HG03097 (cell line): ENCODE data around the gene ARHGAP11A.

Source experiments
- ATAC-seq: cut with Tn5 transposase; IDR thresholded peaks from one replicate; pipeline ENCODE4 v1.9.1; 2021; ENCODE audit not compliant: unreplicated experiment, low FRiP score

ARHGAP11A gene

DNA sequence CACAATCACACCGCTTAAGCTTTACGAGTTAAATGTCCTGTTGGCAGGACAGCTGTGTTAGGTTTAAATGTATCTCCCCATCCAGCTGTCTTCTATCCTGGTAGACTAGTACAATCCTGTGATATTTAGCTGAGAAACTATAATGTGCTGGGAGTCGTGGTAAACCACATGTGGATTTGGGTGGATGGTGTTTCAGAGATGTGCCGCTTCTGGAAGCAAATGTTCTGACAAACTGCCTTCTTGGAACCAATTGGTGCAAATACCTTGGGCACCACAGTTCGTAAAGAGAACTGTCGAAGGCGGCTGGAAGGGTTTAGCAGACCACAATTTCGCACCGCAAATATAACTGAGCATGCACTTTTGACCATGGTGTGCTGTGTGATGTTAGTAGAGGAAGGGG lies 41.2 kb downstream of the ARHGAP11A start:
- no peak for ATAC-seq

DNA sequence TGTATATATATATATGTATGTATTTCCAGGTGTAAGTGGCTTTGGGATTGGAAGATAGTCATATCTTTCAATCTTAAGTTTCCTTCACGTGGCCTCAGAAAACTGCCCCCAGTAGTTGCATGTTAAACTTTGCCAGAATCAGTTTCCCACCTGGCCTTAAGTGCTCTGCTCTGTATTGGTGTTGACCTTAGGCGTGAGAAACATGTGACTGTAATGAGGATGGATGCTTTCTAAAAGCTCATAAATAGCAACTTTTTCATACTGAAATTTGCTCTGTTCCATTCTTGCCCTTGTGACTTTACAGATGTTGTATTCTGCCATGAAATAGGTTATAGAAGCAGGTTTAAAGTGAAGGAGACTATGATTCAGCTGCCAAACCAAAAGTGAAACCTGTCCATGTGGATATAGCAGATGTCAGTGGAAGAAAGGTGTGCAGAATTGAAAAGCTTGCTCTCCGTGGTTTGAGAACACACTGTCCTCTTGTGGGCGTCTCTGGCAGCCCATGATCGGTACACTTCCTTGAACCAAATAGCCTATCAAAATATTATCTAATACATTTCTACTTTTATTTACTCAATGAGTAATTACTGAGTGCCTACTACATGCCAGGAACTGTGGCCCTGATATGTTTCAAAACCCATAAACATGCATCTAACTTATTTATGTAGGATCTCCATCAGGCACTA lies 42.0 kb downstream of the ARHGAP11A start:
- no peak for ATAC-seq

DNA sequence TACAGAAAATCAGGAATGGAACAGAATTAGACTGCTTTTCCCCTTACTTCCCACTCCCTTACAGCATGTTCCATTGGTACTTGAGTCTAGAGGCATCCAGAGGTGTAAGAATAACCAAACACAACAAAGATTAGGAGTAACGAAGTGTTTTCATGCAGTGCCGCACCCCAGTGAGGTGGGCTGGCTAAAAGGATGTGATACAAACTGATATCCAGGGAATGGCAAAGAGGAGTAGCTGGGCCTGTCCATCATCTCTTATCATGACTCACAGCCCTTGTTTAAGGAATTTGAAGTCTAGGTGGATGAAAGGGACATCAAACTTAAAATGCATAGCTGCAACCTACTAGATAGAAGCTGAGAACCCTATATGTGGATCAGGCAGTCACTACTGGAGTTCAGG lies 42.6 kb downstream of the ARHGAP11A start:
- no peak for ATAC-seq

DNA sequence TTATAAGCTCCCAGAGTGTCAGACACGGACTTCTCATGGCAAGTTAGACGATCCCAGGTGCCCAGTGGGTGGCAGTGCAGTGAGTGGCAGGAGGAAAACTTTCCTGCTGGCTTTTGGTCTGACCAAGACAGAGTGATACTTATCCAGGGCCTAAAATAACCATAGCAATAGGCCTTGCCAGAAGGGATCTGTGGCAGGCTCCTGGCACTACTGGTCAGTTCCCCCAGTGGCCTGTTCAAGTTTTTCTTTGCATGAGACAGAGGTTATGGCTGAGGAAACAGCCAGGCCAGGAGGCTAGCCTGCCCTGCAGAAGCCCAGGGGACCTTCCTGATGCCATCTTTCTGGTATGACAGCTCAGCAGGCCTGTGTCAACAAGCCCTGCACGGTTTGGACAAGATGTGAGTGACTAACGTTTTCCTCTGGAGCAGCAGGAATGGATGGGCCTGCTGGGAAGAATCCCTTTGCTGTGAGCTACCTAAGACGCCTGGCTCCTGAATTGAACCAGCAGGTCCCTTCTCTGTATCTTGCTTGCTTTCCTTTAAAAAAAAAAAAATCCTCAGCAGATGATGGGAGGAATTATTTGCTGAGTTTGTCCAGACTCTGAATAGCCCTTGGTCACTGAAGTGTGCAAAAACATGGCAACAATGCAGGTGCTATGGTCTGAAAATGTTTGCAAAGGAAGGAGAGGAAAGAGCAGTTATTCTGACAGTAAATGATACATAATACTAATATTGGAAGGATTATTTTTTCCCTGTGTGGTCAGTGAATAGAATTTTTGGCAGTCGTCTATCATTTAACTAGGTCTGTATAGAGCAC lies 44.2 kb downstream of the ARHGAP11A start:
- no peak for ATAC-seq

DNA sequence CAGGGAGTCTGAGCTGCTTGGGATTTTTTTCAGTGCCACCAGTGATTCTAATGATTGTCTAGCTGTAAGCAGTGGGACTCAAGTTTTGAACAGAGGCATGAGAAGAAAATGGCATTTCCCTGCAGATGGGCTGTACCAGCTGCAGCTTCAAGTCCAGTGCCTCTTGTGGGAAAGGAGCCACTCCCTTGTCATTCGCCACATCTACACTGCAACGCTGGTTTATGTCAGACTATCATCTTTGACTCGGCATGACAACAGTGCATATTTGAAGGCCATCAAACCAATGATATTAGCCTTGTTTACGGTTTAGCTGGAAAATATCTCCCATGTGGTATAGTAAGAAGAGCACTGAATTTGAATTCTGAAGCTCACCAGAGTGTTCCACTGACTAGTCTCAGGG lies 48.4 kb downstream of the ARHGAP11A start:
- ATAC-seq: no peak

DNA sequence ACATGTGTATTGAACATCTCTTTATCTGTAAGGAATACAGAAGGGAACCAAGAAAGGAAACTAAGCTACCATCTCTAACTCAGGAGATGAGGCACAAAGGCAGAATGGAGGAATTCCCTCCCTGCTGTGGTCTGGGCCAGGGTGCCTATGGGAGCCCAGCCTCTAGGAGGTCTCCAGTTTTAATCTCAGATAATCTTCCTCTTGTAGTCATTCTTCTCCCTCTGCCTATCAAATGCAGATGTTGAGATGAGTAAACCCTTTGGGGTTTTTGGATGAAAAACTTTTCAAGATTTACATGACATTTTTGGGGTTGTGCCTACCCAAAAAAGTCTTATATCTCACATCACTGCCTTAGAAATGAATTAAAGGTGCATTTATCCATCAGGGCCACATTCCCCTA lies 49.5 kb downstream of the ARHGAP11A start:
- no peak for ATAC-seq

DNA sequence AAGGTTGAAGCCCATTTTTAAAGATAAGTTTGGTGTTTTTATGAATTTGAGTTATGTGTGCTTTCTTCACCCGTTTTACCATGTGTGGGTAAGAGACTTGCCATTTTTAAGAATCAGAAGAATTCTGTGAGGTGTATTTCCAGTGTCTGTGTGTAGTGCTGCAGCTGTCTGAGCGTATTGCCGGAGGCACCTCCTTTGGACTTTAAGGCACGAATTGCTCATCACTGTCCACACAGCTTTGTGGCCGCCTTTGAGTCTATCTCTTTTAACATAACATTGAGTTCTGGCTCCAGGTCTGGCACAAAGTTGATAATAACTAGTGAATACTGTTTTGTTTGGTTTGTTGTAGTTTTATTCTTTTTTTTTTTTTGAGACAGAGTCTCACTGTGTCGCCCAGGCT lies 52.0 kb downstream of the ARHGAP11A start:
- no peak for ATAC-seq

DNA sequence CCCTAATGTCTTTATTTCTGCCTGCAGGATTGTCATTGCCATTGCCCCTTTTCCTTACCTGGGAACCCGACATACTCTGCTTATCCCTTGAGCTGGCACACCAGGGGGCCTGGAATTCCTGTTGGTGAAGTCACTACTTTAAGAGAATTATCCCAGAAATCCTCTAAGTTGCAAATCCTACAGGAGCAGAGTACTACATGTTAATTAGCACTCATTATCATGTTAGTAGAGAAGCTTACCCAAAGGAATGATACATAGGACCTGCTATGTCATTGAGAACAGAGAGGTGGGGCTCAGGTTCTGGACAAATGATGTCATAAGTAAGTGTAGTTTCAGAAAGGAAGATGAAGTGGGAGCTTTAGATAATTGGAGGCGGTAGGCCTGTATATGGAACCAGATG lies 53.6 kb downstream of the ARHGAP11A start:
- no peak for ATAC-seq

DNA sequence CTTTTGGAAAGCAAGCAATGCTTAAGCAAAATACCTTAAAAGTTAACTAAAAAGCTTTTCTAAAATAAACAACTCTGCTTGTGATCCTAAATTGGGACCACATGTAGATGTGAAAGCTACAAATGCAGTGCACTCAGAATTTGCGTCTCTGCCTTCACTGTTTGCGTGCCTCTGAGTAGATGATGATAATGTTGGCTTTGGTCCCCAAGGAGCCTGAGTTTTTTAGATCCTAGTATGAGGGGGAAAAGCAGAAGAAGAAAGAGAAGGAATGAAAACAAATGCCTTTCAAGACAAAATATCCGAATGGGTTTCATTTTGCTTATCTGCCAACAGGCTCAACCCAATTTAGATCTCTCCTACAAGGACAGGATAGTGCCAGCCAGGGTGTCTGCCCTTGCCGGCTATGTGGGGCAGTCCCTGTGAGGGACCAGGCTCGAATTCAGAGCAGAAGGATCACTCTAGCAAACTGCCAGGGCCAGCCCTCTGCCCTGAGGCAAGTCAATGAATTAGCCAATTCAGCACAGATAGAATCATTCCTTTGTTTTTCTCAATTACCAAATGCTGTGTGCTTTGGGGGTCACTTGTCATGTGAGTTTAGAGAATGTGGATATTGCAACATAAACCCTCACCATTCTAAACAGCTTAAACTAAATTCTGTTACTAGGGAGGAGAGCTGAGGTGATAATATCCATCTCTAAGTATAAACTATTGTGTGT lies 54.8 kb downstream of the ARHGAP11A start:
- no peak for ATAC-seq

DNA sequence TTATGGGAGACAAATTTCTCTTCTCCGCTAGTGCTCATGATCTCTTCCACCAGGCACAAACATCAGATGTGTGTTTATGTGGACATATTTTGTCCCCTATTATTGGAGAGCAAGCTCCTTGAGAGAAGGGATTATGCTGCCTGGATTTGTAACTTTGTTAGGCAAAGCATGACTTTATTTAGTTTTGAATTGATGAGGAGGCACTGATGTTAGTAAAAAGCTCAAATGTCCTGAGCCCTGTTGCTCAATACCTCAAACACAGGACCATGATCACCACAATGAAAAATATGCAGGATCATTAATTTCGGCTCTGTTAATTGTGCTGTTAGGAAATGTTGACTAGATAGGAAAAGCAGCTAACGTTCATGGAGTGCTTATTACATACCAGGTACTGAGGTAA lies 55.3 kb downstream of the ARHGAP11A start:
- ATAC-seq: no peak

DNA sequence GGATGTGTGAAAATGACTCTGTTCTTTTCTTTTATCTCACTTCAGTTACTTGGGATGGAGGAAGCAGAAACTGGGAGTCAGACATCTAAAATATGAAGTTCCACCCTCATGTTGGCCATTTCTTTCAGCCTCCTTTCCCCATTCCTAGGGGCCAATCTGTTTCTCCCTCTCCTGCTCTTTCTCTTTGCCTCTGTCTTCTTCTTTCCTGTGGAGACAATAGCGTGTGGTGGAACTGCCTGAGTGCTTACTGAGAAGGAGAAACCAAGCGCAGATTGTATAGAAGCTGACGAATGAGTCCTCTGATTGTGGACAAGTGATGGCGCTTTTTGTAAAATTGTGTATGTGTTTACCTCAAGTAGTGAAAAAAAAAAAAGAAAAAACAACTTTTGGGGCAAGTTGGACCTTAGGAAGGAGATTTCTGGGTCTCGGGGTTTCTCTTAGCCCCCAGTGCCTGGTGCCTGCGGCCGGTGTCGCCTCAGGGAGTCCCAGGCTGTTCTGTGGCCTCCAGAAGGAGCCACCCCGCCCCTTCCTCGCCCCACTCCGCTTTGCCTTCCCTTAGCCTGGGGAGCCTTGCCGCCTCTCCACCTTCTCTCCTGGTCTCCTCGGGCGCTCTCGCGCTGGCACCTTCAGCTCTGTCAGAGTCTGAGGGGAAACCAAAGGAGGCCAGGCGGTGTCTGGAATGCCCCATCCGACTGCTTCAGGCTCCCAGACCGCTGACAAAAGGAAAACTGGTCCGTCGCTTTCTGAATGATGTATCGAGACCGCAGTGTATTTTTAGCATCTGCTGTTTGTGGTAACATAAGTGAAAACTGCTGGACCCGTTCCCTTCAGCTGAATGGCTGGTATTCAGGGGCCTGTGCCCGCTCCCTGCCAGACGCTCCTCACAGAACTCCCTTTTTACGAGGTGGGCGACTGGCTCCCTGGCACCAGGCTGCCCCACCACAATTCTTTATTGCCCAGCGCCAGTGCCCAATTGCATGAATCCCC lies 56.3 kb downstream of the ARHGAP11A start:
- ATAC-seq: no peak

DNA sequence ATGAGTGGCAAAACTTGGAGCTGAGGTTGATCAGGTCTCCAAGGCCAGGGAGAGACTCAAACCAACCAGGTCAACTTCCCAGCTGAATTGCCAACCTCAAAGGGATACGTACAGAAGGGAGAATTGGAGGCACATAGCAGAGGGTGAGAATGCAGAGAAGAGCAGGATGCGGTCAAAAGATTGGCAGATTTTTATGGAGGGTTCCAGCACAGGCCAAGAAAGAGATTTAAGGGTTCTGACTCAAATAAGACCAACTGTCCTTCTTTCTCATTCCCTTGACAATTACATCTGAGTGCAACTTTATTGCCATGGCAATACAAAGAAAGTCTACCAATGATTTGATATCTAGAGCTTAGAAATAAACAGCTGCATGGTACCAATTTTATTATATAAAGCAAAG lies 59.4 kb downstream of the ARHGAP11A start:
- ATAC-seq: no peak

DNA sequence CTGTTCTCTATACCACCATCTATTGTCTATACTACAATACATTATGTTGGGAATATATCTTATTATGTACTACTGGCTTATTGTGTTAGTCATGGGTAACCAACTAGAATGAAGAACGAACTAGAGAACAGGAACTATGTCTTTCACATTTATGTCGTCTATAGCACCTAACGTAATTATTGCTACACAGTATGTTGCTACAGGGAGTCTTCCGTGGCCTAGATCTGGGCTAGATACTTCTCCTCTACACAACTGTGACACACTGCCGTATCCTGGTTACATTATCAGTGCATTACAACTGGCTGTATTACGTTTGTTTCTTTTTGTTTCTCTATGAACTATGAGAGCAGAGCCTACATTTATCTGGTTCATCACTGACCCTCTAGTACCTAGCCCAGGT lies 60.2 kb downstream of the ARHGAP11A start:
- ATAC-seq: no peak

DNA sequence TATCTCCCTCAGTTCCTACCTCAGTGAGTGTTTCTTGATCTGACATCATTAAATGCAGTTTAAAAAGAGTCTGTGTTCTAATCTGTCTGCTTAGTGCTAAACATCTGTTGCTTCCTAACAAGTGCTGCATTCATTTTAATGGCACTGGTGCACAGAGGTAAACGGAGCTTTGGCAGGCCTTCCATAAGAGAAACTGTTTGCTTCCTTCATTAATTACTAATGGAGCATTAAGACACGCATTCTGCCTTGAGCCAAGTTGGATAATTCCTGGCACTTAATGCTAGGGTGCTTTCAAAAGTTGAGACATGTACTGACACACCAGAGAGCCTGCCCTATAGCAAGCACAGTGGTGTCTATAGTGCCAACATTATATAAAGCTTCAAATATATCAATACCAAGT lies 60.9 kb downstream of the ARHGAP11A start:
- no peak for ATAC-seq

DNA sequence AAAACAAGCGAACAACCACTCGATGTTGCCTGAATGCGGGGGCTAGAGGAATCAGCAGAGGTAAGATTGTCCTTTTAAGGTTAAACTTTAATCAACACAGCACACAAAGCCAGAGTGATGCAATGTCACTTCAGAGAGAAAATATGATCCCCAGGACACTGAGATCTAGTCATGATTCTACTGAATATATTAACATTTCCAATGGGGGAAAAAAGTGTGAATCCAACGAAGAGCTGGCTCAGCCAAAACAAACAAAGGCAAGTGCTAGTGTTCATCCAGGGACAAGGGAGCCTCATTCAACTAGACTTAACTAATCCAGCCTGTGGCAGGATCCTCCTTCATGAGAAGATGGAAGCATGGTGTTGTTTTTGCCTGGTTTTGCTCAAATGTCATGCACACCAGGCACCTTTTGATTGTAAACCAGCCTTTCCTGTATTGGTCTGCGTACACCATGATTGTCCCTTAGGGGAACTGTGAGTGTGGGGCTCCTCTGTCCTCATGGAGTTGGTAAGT lies 62.0 kb downstream of the ARHGAP11A start:
- no peak for ATAC-seq

DNA sequence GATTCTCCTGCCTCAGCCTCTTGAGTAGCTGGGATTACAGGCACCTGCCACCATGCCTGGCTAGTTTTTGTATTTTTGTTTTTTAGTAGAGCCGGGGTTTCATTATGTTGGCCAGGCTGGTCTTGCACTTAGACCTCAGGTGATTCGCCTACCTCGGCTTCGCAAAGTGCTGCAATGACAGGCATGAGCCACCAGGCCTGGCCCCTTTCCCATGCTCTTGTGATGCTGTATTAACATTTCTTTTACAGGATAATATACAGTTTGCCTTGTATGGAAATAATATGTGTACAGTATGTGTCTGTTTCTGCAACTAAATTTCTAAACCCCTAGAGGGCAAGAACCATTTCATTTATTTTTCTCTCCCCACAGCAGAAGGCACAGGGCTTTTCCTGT lies 64.0 kb downstream of the ARHGAP11A start:
- no peak for ATAC-seq

DNA sequence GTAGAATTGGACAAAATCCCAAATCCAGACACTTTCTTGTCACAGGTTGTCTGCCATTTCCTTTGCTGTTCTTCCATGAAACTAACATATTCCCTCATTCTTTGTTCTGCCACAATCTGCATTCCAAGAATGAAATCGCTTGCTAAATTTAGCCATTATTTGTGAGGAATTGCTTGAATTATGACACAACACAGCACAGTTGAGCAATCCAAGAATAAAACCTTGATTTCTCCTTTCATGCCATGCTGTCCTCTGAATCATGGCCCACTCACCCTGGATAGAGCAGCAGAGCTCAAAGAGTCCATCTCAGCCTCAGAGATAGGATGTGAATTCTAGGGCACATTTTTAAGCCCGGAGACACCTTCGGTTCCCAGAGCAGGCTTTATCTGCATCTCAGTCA lies 67.3 kb downstream of the ARHGAP11A start:
- ATAC-seq: no peak

DNA sequence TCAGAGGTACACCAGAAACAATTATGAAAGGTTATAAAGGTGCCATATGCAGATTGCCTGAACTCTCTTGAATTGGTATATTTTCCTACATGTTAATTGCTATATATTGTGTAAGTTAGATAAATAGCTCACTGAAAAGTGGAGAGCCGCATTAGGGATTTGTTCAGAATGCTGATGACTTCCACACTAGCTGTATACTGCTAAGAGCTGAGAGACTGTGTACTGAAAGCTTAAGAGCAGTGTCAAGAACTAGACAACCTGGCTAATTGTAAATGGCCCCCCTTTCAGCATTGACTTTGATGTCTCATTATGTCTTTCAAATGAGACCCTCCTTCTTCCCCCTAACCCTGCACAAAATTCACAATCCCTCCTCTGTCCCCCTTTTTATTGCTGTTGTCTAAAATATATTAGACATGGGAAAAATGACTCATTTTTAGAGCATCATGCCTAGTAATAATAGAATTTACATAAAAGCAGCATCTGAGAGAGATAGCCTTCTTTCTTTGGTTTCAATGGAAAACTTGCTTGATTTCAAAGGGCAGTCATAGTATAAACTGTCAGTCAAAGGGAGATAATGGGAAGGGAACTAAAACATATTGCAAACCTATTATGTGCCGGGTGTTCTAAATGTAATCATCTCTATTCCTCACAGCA lies 67.8 kb downstream of the ARHGAP11A start:
- ATAC-seq: no peak

DNA sequence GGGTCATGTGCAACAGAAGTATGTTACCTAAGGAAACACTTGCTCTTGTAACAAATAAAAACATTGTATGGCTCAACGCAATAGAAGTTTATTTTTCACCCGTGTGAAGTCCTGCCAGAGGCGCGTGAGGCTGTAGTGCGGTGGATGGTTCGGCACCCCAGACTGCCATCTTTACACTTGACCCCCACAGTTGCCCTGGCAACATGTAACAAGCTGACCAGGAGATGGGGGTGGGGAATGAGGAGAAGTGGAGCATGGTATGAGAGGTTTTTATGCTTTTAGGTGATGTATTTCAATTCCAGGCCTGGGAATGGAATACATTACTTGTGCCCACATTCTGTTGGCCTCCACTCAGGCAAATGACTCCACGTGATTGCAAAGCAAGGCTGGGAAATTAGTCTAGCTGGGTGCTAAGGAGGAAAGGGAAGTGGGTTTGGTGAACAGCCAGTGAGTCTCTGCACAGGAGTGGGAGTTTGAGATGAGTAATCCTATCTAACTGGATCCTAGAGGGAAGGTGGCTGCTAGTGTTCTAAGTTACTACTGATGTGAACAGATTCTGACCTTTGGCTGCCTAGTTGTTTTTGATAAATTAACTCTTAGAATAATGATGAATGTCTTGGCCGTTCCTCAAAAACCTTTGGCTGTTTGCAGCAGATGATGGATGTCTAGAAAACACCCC lies 68.7 kb downstream of the ARHGAP11A start:
- ATAC-seq: no peak
